ENCODE measurements around the gene ALDH1A3.

ALDH1A3 gene

GRCh38 chr15:100924436-100924835, 44.8 kb downstream of the ALDH1A3 start:
- H3K27ac ChIP-seq (ENCODE audit: insufficient read depth, low read length, poor library complexity, severe bottlenecking) = no peak overlapping the region
- H3K36me3 ChIP-seq (ENCODE audit: control insufficient read depth, insufficient read depth, low read length) = no peaks in the 10 kb centered on the region
- peaks cover 5% of the 10 kb centered on the region for H3K27me3 ChIP-seq (replicated peaks; ENCODE audit: control insufficient read depth, insufficient read depth, low read length, poor library complexity, severe bottlenecking)
- peaks cover 6% of the 10 kb centered on the region for H3K4me1 ChIP-seq (ENCODE audit: control insufficient read depth, insufficient read depth, low read length, poor library complexity, severe bottlenecking)
- H3K9me3 ChIP-seq (ENCODE audit: control insufficient read depth, low read length) = no peaks in the 10 kb centered on the region
- no peak for DNase-seq
- H3K4me3 ChIP-seq (ENCODE audit: insufficient read depth, low read depth, low read length, poor library complexity, severe bottlenecking) = no peak overlapping the region

GRCh38 chr15:100925480-100925879, 45.8 kb downstream of the ALDH1A3 start:
- no peak for DNase-seq
- H3K27me3 ChIP-seq (replicated peaks; ENCODE audit: control insufficient read depth, insufficient read depth, low read length, poor library complexity, severe bottlenecking) = peaks cover 5% of the 10 kb centered on the region
- H3K9me3 ChIP-seq (ENCODE audit: control insufficient read depth, low read length) = no peaks in the 10 kb centered on the region
- H3K27ac ChIP-seq (ENCODE audit: insufficient read depth, low read length, poor library complexity, severe bottlenecking) = no peak overlapping the region
- H3K36me3 ChIP-seq (ENCODE audit: control insufficient read depth, insufficient read depth, low read length) = no peaks in the 10 kb centered on the region
- H3K4me3 ChIP-seq (ENCODE audit: insufficient read depth, low read depth, low read length, poor library complexity, severe bottlenecking) = no peak overlapping the region
- H3K4me1 ChIP-seq (ENCODE audit: control insufficient read depth, insufficient read depth, low read length, poor library complexity, severe bottlenecking) = no peaks in the 10 kb centered on the region

GRCh38 chr15:100926258-100926657, 46.6 kb downstream of the ALDH1A3 start:
- no peaks in the 10 kb centered on the region for H3K36me3 ChIP-seq (ENCODE audit: control insufficient read depth, insufficient read depth, low read length)
- H3K27me3 ChIP-seq (replicated peaks; ENCODE audit: control insufficient read depth, insufficient read depth, low read length, poor library complexity, severe bottlenecking) = no peaks in the 10 kb centered on the region
- H3K9me3 ChIP-seq (ENCODE audit: control insufficient read depth, low read length) = no peaks in the 10 kb centered on the region
- H3K4me1 ChIP-seq (ENCODE audit: control insufficient read depth, insufficient read depth, low read length, poor library complexity, severe bottlenecking) = no peaks in the 10 kb centered on the region
- no peak overlapping the region for H3K4me3 ChIP-seq (ENCODE audit: insufficient read depth, low read depth, low read length, poor library complexity, severe bottlenecking)
- no peak for DNase-seq
- H3K27ac ChIP-seq (ENCODE audit: insufficient read depth, low read length, poor library complexity, severe bottlenecking) = no peak overlapping the region

- no peaks in the 10 kb centered on the region for H3K36me3 ChIP-seq (ENCODE audit: control insufficient read depth, insufficient read depth, low read length)
- no peak overlapping the region for H3K27ac ChIP-seq (ENCODE audit: insufficient read depth, low read length, poor library complexity, severe bottlenecking)
- no peak for DNase-seq
- H3K4me3 ChIP-seq (ENCODE audit: insufficient read depth, low read depth, low read length, poor library complexity, severe bottlenecking) = no peak overlapping the region
- no peaks in the 10 kb centered on the region for H3K4me1 ChIP-seq (ENCODE audit: control insufficient read depth, insufficient read depth, low read length, poor library complexity, severe bottlenecking)
- no peaks in the 10 kb centered on the region for H3K27me3 ChIP-seq (replicated peaks; ENCODE audit: control insufficient read depth, insufficient read depth, low read length, poor library complexity, severe bottlenecking)
- no peaks in the 10 kb centered on the region for H3K9me3 ChIP-seq (ENCODE audit: control insufficient read depth, low read length)
These were observed 47.5 kb downstream of the ALDH1A3 start for GRCh38 chr15:100926971-100927756.

- H3K4me1 ChIP-seq (ENCODE audit: control insufficient read depth, insufficient read depth, low read length, poor library complexity, severe bottlenecking) = no peaks in the 10 kb centered on the region
- H3K9me3 ChIP-seq (ENCODE audit: control insufficient read depth, low read length) = no peaks in the 10 kb centered on the region
- no peak overlapping the region for H3K27ac ChIP-seq (ENCODE audit: insufficient read depth, low read length, poor library complexity, severe bottlenecking)
- H3K36me3 ChIP-seq (ENCODE audit: control insufficient read depth, insufficient read depth, low read length) = no peaks in the 10 kb centered on the region
- no peak overlapping the region for H3K4me3 ChIP-seq (ENCODE audit: insufficient read depth, low read depth, low read length, poor library complexity, severe bottlenecking)
- DNase-seq = no peak
- no peaks in the 10 kb centered on the region for H3K27me3 ChIP-seq (replicated peaks; ENCODE audit: control insufficient read depth, insufficient read depth, low read length, poor library complexity, severe bottlenecking)
These were observed 49.1 kb downstream of the ALDH1A3 start for GRCh38 chr15:100928632-100929280.

- H3K36me3 ChIP-seq (ENCODE audit: control insufficient read depth, insufficient read depth, low read length) = no peaks in the 10 kb centered on the region
- no peak for DNase-seq
- no peaks in the 10 kb centered on the region for H3K9me3 ChIP-seq (ENCODE audit: control insufficient read depth, low read length)
- H3K4me3 ChIP-seq (ENCODE audit: insufficient read depth, low read depth, low read length, poor library complexity, severe bottlenecking) = no peak overlapping the region
- no peaks in the 10 kb centered on the region for H3K4me1 ChIP-seq (ENCODE audit: control insufficient read depth, insufficient read depth, low read length, poor library complexity, severe bottlenecking)
- no peaks in the 10 kb centered on the region for H3K27me3 ChIP-seq (replicated peaks; ENCODE audit: control insufficient read depth, insufficient read depth, low read length, poor library complexity, severe bottlenecking)
- H3K27ac ChIP-seq (ENCODE audit: insufficient read depth, low read length, poor library complexity, severe bottlenecking) = no peak overlapping the region
These were observed 50.0 kb downstream of the ALDH1A3 start for GRCh38 chr15:100929641-100930042.

- H3K27me3 ChIP-seq (replicated peaks; ENCODE audit: control insufficient read depth, insufficient read depth, low read length, poor library complexity, severe bottlenecking) = no peaks in the 10 kb centered on the region
- H3K27ac ChIP-seq (ENCODE audit: insufficient read depth, low read length, poor library complexity, severe bottlenecking) = no peak overlapping the region
- no peaks in the 10 kb centered on the region for H3K9me3 ChIP-seq (ENCODE audit: control insufficient read depth, low read length)
- H3K4me1 ChIP-seq (ENCODE audit: control insufficient read depth, insufficient read depth, low read length, poor library complexity, severe bottlenecking) = no peaks in the 10 kb centered on the region
- H3K4me3 ChIP-seq (ENCODE audit: insufficient read depth, low read depth, low read length, poor library complexity, severe bottlenecking) = no peak overlapping the region
- DNase-seq = no peak
- no peaks in the 10 kb centered on the region for H3K36me3 ChIP-seq (ENCODE audit: control insufficient read depth, insufficient read depth, low read length)
These were observed 50.7 kb downstream of the ALDH1A3 start for GRCh38 chr15:100930306-100930848.

GRCh38 chr15:100931143-100931890, 51.7 kb downstream of the ALDH1A3 start:
- no peaks in the 10 kb centered on the region for H3K4me1 ChIP-seq (ENCODE audit: control insufficient read depth, insufficient read depth, low read length, poor library complexity, severe bottlenecking)
- H3K27me3 ChIP-seq (replicated peaks; ENCODE audit: control insufficient read depth, insufficient read depth, low read length, poor library complexity, severe bottlenecking) = no peaks in the 10 kb centered on the region
- H3K36me3 ChIP-seq (ENCODE audit: control insufficient read depth, insufficient read depth, low read length) = no peaks in the 10 kb centered on the region
- no peak overlapping the region for H3K4me3 ChIP-seq (ENCODE audit: insufficient read depth, low read depth, low read length, poor library complexity, severe bottlenecking)
- H3K9me3 ChIP-seq (ENCODE audit: control insufficient read depth, low read length) = no peaks in the 10 kb centered on the region
- H3K27ac ChIP-seq (ENCODE audit: insufficient read depth, low read length, poor library complexity, severe bottlenecking) = no peak overlapping the region
- no peak for DNase-seq

- H3K4me3 ChIP-seq (ENCODE audit: insufficient read depth, low read depth, low read length, poor library complexity, severe bottlenecking) = no peak overlapping the region
- no peaks in the 10 kb centered on the region for H3K4me1 ChIP-seq (ENCODE audit: control insufficient read depth, insufficient read depth, low read length, poor library complexity, severe bottlenecking)
- no peaks in the 10 kb centered on the region for H3K36me3 ChIP-seq (ENCODE audit: control insufficient read depth, insufficient read depth, low read length)
- H3K27ac ChIP-seq (ENCODE audit: insufficient read depth, low read length, poor library complexity, severe bottlenecking) = no peak overlapping the region
- DNase-seq = no peak
- H3K27me3 ChIP-seq (replicated peaks; ENCODE audit: control insufficient read depth, insufficient read depth, low read length, poor library complexity, severe bottlenecking) = no peaks in the 10 kb centered on the region
- H3K9me3 ChIP-seq (ENCODE audit: control insufficient read depth, low read length) = no peaks in the 10 kb centered on the region
These were observed 53.2 kb downstream of the ALDH1A3 start for GRCh38 chr15:100932676-100933348.
